A549 (cell line): Measurements from ENCODE around the gene MAFG.

Experiments
- EP300 ChIP-seq, 2 experiments: fragments of >200 bp; sonication (Bioruptor Twin); formaldehyde crosslinking; IDR thresholded peaks; 2 replicates in 1 of 2; 3 replicates in 1 of 2; pipeline ENCODE4 v1.6.1; 2016 to 2017
- ESRRA ChIP-seq: fragments of 150-350 bp; IDR thresholded peaks from 2 replicates; pipeline ENCODE4 v1.6.1; 2014; ENCODE audit warnings: mild to moderate bottlenecking, low read length, borderline replicate concordance
- GATA3 ChIP-seq: IDR thresholded peaks from 2 replicates; pipeline ENCODE4 v1.6.1; 2012; ENCODE audit warnings: borderline replicate concordance
- POLR2A ChIP-seq: IDR thresholded peaks from 2 replicates; pipeline ENCODE4 v1.6.1; 2012; ENCODE audit warnings: mild to moderate bottlenecking, low read length
- RAD21 ChIP-seq, 2 experiments: fragments of >200 bp in 1 of 2; sonication (Bioruptor Twin) in 1 of 2; formaldehyde crosslinking in 1 of 2; IDR thresholded peaks in 1 of 2; conservative IDR thresholded peaks in 1 of 2; 2 replicates in 1 of 2; 3 replicates in 1 of 2; pipeline ENCODE4 v1.6.1; 2012 to 2018; ENCODE audit warnings: inconsistent platforms in 1 of 2
- ZFP36 ChIP-seq: fragments of 450-650 bp; IDR thresholded peaks from 2 replicates; pipeline ENCODE4 v1.6.1; 2014; ENCODE audit warnings: borderline replicate concordance; ENCODE audit not compliant: partially characterized antibody
- TF ChIP-seq, protein P1 (sequence below): fragments of >200 bp; sonication (Bioruptor Twin); formaldehyde crosslinking; IDR thresholded peaks from 3 replicates; pipeline ENCODE4 v1.5.1; 2016
- TF ChIP-seq, protein P2 (sequence below): IDR thresholded peaks from 2 replicates; pipeline ENCODE4 v1.6.1; 2012
- TF ChIP-seq, protein P3 (sequence below): IDR thresholded peaks from 2 replicates; pipeline ENCODE4 v1.6.1; 2012; ENCODE audit warnings: low read depth, borderline replicate concordance

DNA sequence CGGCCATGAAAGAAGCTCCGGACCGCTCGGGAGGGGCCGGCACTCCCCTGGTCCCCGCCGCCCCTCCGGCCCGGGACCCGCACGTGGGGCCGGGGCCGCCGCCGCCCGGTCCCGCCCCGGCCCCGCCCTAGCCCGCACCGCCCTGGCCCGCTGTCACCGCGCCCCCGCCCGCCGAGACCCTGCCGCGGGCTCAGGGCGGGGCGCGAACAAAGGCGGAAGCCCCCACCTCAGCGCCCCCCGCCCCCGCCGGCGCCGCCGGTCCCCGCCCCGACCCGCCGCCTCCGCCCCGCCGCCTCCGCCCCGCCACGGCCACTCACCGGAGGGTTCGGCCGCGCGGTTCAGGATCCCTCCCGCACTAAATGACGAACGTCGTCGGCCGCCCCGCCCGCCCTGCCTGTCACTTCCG, 56.6 kb downstream of the MAFG start, which contains the start of gene ARHGDIA:
- TF ChIP-seq, protein P1, sequence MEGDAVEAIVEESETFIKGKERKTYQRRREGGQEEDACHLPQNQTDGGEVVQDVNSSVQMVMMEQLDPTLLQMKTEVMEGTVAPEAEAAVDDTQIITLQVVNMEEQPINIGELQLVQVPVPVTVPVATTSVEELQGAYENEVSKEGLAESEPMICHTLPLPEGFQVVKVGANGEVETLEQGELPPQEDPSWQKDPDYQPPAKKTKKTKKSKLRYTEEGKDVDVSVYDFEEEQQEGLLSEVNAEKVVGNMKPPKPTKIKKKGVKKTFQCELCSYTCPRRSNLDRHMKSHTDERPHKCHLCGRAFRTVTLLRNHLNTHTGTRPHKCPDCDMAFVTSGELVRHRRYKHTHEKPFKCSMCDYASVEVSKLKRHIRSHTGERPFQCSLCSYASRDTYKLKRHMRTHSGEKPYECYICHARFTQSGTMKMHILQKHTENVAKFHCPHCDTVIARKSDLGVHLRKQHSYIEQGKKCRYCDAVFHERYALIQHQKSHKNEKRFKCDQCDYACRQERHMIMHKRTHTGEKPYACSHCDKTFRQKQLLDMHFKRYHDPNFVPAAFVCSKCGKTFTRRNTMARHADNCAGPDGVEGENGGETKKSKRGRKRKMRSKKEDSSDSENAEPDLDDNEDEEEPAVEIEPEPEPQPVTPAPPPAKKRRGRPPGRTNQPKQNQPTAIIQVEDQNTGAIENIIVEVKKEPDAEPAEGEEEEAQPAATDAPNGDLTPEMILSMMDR: no peak
- TF ChIP-seq RAD21 (conservative IDR thresholded peaks at IDR 0.05 in 1 of 2, IDR thresholded peaks at IDR 0.05 in 1 of 2) (no peak), POLR2A (no peak), GATA3 (no peak), EP300 (IDR thresholded peaks at IDR 0.05) (no peak), ESRRA (no peak), ZFP36 (no peak)
- TF ChIP-seq, protein P2, sequence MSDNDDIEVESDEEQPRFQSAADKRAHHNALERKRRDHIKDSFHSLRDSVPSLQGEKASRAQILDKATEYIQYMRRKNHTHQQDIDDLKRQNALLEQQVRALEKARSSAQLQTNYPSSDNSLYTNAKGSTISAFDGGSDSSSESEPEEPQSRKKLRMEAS: no peak
- TF ChIP-seq, protein P3, sequence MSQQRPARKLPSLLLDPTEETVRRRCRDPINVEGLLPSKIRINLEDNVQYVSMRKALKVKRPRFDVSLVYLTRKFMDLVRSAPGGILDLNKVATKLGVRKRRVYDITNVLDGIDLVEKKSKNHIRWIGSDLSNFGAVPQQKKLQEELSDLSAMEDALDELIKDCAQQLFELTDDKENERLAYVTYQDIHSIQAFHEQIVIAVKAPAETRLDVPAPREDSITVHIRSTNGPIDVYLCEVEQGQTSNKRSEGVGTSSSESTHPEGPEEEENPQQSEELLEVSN: no peak
